Sigmoid colon (tissue), 4 donors: Measurements from ENCODE around the gene TKT.

Source experiments
- EP300 ChIP-seq, 4 donors: sonication (generic); formaldehyde crosslinking; IDR thresholded peaks; one replicate each; pipeline ENCODE4 v1.6.1; 2017; ENCODE audit warnings: antibody characterized with exemption in 4 of 4
- POLR2A ChIP-seq, 2 donors: fragments of 450-650 bp; IDR thresholded peaks; one replicate each; pipeline ENCODE4 v1.6.1; 2016; ENCODE audit warnings: antibody characterized with exemption in 2 of 2, mild to moderate bottlenecking in 2 of 2, moderate library complexity in 2 of 2
- POLR2AphosphoS5 ChIP-seq, 4 donors: sonication (generic); formaldehyde crosslinking; IDR thresholded peaks; one replicate each; pipeline ENCODE4 v1.6.1; 2017; ENCODE audit warnings: antibody characterized with exemption in 4 of 4
- TF ChIP-seq, protein P1 (sequence below), 4 experiments: fragments of 450-650 bp in 3 of 4; fragments of 200-600 bp in 1 of 4; IDR thresholded peaks; one replicate each; pipeline ENCODE4 v1.5.1; 2016 to 2019; ENCODE audit warnings: antibody characterized with exemption in 4 of 4, mild to moderate bottlenecking in 3 of 4, moderate library complexity in 2 of 4

- TF ChIP-seq, protein P1, sequence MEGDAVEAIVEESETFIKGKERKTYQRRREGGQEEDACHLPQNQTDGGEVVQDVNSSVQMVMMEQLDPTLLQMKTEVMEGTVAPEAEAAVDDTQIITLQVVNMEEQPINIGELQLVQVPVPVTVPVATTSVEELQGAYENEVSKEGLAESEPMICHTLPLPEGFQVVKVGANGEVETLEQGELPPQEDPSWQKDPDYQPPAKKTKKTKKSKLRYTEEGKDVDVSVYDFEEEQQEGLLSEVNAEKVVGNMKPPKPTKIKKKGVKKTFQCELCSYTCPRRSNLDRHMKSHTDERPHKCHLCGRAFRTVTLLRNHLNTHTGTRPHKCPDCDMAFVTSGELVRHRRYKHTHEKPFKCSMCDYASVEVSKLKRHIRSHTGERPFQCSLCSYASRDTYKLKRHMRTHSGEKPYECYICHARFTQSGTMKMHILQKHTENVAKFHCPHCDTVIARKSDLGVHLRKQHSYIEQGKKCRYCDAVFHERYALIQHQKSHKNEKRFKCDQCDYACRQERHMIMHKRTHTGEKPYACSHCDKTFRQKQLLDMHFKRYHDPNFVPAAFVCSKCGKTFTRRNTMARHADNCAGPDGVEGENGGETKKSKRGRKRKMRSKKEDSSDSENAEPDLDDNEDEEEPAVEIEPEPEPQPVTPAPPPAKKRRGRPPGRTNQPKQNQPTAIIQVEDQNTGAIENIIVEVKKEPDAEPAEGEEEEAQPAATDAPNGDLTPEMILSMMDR (IDR thresholded peaks at IDR 0.05): no peak
- TF ChIP-seq POLR2A (IDR thresholded peaks at IDR 0.05) (no peak), POLR2AphosphoS5 (IDR thresholded peaks at IDR 0.05) (no peak), EP300 (IDR thresholded peaks at IDR 0.05) (no peak)
These were observed 30.2 kb downstream of the TKT start for GRCh38 chr3:53225651-53226050.
